22Rv1 (cell line): ENCODE measurements around the gene LITAFD.

Experiments
- H3K27ac ChIP-seq: fragments of 450-650 bp; 2 replicates; pipeline ENCODE4 v1.5.1; 2017
- CTCF ChIP-seq: fragments of 450-650 bp; IDR thresholded peaks from 2 replicates; pipeline ENCODE4 v1.5.1; 2017; ENCODE audit warnings: mild to moderate bottlenecking
- ZFX ChIP-seq: fragments of 450-650 bp; IDR thresholded peaks from 2 replicates; pipeline ENCODE4 v1.6.1; 2017; ENCODE audit warnings: antibody characterized with exemption, borderline replicate concordance

Gene LITAFD

DNA sequence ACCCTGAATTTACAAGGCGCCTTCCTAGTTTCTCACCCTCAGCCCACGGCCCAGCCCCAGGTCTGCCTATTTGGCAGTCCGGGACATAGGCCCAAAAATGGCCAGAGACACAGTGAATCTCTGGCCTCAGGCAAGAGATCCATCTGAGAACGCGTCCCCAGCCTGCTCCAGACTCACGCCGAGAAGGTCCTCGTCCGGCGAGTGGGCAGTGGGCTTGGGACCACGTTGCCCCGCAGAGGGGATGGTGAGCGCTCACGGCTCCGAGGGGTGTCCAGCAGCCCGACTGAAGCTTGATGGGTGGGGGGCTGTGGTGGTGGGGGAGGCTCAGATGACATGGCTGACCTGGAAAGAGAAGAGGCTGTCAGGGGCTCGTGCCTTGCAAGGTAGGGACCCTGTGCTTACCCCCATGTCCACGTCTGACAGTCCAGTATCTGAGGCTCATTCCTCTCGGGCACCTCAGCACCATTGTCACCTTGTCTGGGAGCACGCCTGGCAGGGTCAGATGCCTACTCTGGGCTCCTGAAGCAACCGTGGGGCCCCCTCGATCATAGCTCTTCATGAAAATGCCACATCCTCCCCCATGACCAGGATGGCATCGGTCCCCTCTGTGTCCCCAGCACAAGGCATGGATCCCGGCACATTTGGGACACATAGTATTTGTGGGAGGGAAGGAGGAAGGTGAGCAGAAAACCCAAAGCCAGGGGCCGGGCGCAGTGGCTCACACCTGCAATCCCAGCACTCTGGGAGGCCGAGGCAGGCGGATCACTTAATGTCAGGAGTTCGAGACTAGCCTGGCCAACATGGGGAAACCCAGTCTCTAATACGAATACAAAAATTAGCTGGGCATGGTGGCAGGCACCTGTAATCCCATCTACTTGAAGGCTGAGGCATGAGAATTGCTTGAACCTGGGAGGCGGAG, 22.9 kb upstream of the LITAFD start:
- TF ChIP-seq CTCF (no peak), ZFX (no peak)
- no peak overlapping the region for H3K27ac ChIP-seq

GRCh38 chr16:8859913-8860881, 22.0 kb upstream of the LITAFD start:
- TF ChIP-seq CTCF (no peak), ZFX (no peak)
- H3K27ac ChIP-seq, result no peak overlapping the region

GRCh38 chr16:8861563-8862308, 20.4 kb upstream of the LITAFD start:
- H3K27ac ChIP-seq, result no peak overlapping the region
- TF ChIP-seq CTCF (no peak), ZFX (no peak)

- H3K27ac ChIP-seq, result peak overlapping the region; percentile 46; the same call in 1 of the 2 replicates
- TF ChIP-seq CTCF, result no peak
- no peak for TF ChIP-seq ZFX
Observed at GRCh38 chr16:8862309-8863130, 19.6 kb upstream of the LITAFD start.

- no peak for TF ChIP-seq ZFX
- no peak for TF ChIP-seq CTCF
- peak overlapping the region; percentile 46 for H3K27ac ChIP-seq
Observed at GRCh38 chr16:8863594-8864424, 18.3 kb upstream of the LITAFD start.
